ENCODE measurements around the gene ZNF195.
"Not testable (repeated sequence)": the region's sequence is repeated elsewhere in the genome, so short reads cannot be mapped to it uniquely, and the experiment has no call there.

ZNF195 gene

DNA sequence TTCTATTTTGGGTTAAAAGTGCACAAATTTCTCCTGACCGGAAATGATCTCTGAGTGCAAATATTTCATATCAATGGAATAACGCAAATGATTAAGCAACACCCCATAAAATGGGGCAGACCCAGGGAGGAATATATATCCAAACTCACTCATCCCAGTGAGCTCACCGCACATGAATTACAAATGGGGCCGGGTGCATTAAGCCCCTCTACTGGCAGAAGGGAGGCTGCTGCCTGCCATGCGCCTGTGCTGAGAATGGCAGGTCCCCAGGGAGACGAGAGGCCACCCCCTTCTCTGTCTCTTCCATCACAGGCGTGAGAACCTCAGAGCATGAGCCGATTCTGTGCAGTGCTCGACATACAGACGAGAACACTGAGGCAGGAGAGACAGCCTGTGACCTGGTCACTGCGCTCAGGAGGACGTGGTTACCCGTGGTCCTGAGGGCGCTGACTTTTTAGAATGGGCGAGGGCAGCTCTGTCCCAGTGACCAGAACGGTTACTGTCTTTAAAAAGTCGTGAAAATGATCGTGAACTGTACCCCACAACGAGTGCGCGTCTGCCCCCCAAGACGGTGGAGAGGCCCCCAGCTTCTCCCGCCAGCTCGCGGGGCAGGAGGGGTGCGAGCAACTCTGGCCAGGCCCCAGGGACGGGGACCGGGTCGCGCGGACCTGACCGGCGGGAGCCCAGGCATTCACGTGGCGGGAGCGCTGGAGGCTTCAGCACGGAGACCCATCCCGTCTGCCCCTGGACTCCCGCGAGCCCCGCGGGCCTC, 42.8 kb upstream of the ZNF195 start:
- H3K9me3 ChIP-seq (ENCODE audit: control extremely low read depth in 1 of 5, control insufficient read depth in 4 of 5, insufficient read depth in 2 of 5, low read depth in 1 of 5, low read length in 4 of 5); H3K36me3 ChIP-seq (ENCODE audit: control insufficient read depth in 4 of 4, insufficient read depth in 4 of 4, low read length in 3 of 4); POLR2A ChIA-PET; H3K27ac ChIP-seq (ENCODE audit: insufficient read depth in 1 of 2, low read depth in 1 of 2, low read length in 2 of 2, poor library complexity in 1 of 2, severe bottlenecking in 2 of 2); CTCF ChIA-PET; H3K27me3 ChIP-seq (replicated peaks in 2 of 5; ENCODE audit: control insufficient read depth in 4 of 5, insufficient read depth in 5 of 5, low read length in 4 of 5): not testable (repeated sequence)
- WGBS (ENCODE audit: insufficient coverage) = 2% methylated on average over 25 of the region's 42 CpGs
- peak in 2 of 3 donors; percentile 39 to 49 for DNase-seq
- Histone ChIP-seq H3K4me3 (ENCODE audit: control insufficient read depth in 1 of 7, extremely low read depth in 1 of 7, insufficient read depth in 4 of 7, low read depth in 2 of 7, low read length in 6 of 7) (peak overlapping the region; percentile 19 to 84 (median 64)), H3K4me1 (ENCODE audit: control extremely low read depth in 1 of 4, control insufficient read depth in 4 of 4, insufficient read depth in 4 of 4, low read length in 3 of 4) (peaks cover 0 to 12% (median 6%) of the 10 kb centered on the region in 4 experiments)

DNA sequence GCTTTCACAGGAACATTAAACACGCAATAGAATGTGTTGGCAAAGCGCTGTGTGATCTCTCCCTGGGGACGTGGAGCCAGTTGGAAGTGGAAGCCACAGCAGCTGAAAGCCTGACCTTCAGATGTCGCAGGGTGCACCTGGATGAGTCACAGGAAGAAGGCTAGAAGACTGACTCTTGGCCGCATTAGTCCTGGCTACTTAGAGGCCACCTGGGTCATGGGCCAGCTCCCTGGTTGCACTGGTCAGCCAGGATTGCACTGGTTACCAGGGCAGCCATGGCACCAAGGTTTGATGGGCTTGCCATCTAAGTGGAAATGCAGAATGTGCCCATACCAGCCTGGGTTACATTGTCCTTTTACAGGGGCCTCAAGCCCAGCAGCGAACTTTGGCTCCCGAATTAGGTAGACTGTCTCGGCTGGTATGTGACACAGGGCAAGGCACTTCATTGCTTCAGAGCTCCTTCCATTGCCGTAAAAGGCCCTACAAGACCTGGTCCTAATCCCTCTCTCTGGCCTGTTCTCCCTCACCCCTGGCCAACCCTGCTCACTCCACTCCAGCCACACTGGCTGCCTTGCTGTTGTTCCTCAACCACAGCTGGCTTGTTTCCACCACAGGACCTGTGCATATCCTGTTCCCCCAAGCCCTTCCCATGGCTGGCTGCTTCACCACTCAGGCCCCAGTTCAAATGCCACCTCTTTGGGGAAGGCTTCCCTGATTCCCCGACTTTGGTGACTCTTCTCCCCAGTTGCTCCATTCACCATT, 41.5 kb upstream of the ZNF195 start:
- H3K36me3 ChIP-seq (ENCODE audit: control insufficient read depth in 4 of 4, insufficient read depth in 4 of 4, low read length in 3 of 4); H3K4me3 ChIP-seq (ENCODE audit: control insufficient read depth in 1 of 7, extremely low read depth in 1 of 7, insufficient read depth in 4 of 7, low read depth in 2 of 7, low read length in 6 of 7); H3K9me3 ChIP-seq (ENCODE audit: control extremely low read depth in 1 of 5, control insufficient read depth in 4 of 5, insufficient read depth in 2 of 5, low read depth in 1 of 5, low read length in 4 of 5); DNase-seq; H3K27me3 ChIP-seq (replicated peaks in 2 of 5; ENCODE audit: control insufficient read depth in 4 of 5, insufficient read depth in 5 of 5, low read length in 4 of 5); POLR2A ChIA-PET; H3K27ac ChIP-seq (ENCODE audit: insufficient read depth in 1 of 2, low read depth in 1 of 2, low read length in 2 of 2, poor library complexity in 1 of 2, severe bottlenecking in 2 of 2): not testable (repeated sequence)
- 96% methylated on average over 6 of the region's 10 CpGs for WGBS (ENCODE audit: insufficient coverage)
- CTCF ChIA-PET = interaction anchor here (0.6 to 2.8 kb wide), 2 partner anchors 75 to 80 kb away, joined by 3 to 17 read pairs; no protein-coding TSS in a partner anchor
- peaks cover 0 to 12% (median 6%) of the 10 kb centered on the region in 4 experiments for H3K4me1 ChIP-seq (ENCODE audit: control extremely low read depth in 1 of 4, control insufficient read depth in 4 of 4, insufficient read depth in 4 of 4, low read length in 3 of 4)

DNA sequence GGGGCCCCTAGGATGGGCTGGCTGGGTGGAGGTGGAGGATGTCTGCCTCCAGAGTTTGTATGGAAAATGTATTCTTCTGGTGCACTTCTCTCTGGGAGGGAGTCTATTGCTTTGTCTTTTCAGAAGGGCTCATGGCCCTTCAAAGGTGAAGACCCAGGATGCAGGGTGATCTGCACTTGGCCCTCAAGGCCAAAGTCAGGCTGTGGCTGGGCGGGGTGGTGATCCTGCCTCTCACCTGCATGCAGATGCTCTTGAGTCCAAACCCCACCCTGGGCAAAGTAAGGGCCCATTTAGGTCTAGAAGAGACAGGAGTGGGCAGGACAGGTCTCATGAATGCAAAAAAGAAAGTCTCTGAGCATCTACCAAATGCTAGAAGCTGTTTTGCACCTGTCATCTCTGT, 40.5 kb upstream of the ZNF195 start:
- 83% methylated on average over 1 of the region's 1 CpG for WGBS (ENCODE audit: insufficient coverage)
- DNase-seq; H3K36me3 ChIP-seq (ENCODE audit: control insufficient read depth in 4 of 4, insufficient read depth in 4 of 4, low read length in 3 of 4); H3K27me3 ChIP-seq (replicated peaks in 2 of 5; ENCODE audit: control insufficient read depth in 4 of 5, insufficient read depth in 5 of 5, low read length in 4 of 5); H3K9me3 ChIP-seq (ENCODE audit: control extremely low read depth in 1 of 5, control insufficient read depth in 4 of 5, insufficient read depth in 2 of 5, low read depth in 1 of 5, low read length in 4 of 5); POLR2A ChIA-PET; H3K4me3 ChIP-seq (ENCODE audit: control insufficient read depth in 1 of 7, extremely low read depth in 1 of 7, insufficient read depth in 4 of 7, low read depth in 2 of 7, low read length in 6 of 7); H3K27ac ChIP-seq (ENCODE audit: insufficient read depth in 1 of 2, low read depth in 1 of 2, low read length in 2 of 2, poor library complexity in 1 of 2, severe bottlenecking in 2 of 2): not testable (repeated sequence)
- H3K4me1 ChIP-seq (ENCODE audit: control extremely low read depth in 1 of 4, control insufficient read depth in 4 of 4, insufficient read depth in 4 of 4, low read length in 3 of 4) = peaks cover 0 to 12% (median 6%) of the 10 kb centered on the region in 4 experiments
- CTCF ChIA-PET = interaction anchor here (2.8 kb wide), 1 partner anchor 79 kb away, joined by 17 read pairs; no protein-coding TSS in a partner anchor

DNA sequence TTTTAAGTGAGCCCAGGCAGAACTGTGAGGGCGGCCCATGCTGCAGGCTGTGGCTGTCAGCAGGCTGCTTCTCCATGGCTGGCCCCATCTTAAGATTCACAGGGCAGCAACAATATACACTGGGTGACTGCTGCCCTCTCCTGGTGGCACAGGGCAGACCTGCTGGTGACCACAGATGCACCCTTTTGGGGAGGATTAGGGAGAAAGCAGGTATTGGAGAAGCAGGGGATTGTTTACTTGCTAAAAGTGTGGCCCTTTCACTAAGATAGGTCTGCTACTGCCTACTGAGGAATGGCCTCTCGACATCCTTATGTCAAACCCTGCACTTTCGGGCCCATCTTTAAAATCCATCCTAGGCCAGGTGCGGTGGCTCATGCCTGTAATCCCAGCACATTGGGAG, 38.1 kb upstream of the ZNF195 start:
- H3K27ac ChIP-seq (ENCODE audit: insufficient read depth in 1 of 2, low read depth in 1 of 2, low read length in 2 of 2, poor library complexity in 1 of 2, severe bottlenecking in 2 of 2); H3K36me3 ChIP-seq (ENCODE audit: control insufficient read depth in 4 of 4, insufficient read depth in 4 of 4, low read length in 3 of 4); POLR2A ChIA-PET; H3K27me3 ChIP-seq (replicated peaks in 2 of 5; ENCODE audit: control insufficient read depth in 4 of 5, insufficient read depth in 5 of 5, low read length in 4 of 5); H3K4me3 ChIP-seq (ENCODE audit: control insufficient read depth in 1 of 7, extremely low read depth in 1 of 7, insufficient read depth in 4 of 7, low read depth in 2 of 7, low read length in 6 of 7); H3K4me1 ChIP-seq (ENCODE audit: control extremely low read depth in 1 of 4, control insufficient read depth in 4 of 4, insufficient read depth in 4 of 4, low read length in 3 of 4); H3K9me3 ChIP-seq (ENCODE audit: control extremely low read depth in 1 of 5, control insufficient read depth in 4 of 5, insufficient read depth in 2 of 5, low read depth in 1 of 5, low read length in 4 of 5): not testable (repeated sequence)
- 20% methylated on average over 1 of the region's 4 CpGs for WGBS (ENCODE audit: insufficient coverage)
- CTCF ChIA-PET = interaction anchor here (0.8 to 1.0 kb wide), 2 partner anchors 9 to 76 kb away, joined by 3 to 8 read pairs; no protein-coding TSS in a partner anchor
- DNase-seq = peak; percentile 58 to 73 (median 65)

DNA sequence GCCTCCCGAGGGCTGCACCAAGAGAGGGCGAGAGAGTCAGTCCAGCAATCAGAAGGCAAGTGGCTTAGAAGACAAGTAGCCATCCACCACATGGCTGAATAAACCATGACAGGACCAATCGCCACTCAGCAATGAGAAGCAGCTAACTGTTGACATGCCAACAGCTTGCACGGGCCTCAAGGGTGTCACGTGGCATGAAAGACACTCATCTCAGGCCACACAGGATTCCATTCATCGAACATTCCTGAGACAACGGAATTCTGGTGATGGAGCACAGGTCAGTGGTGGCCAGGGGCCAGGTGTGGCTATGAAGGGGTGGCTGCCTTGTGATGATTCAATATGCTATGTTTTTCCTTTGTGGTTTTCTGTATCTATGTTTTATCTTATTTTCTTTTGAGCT, 36.4 kb upstream of the ZNF195 start:
- DNase-seq; H3K9me3 ChIP-seq (ENCODE audit: control extremely low read depth in 1 of 5, control insufficient read depth in 4 of 5, insufficient read depth in 2 of 5, low read depth in 1 of 5, low read length in 4 of 5); POLR2A ChIA-PET; H3K27ac ChIP-seq (ENCODE audit: insufficient read depth in 1 of 2, low read depth in 1 of 2, low read length in 2 of 2, poor library complexity in 1 of 2, severe bottlenecking in 2 of 2); H3K36me3 ChIP-seq (ENCODE audit: control insufficient read depth in 4 of 4, insufficient read depth in 4 of 4, low read length in 3 of 4); H3K4me1 ChIP-seq (ENCODE audit: control extremely low read depth in 1 of 4, control insufficient read depth in 4 of 4, insufficient read depth in 4 of 4, low read length in 3 of 4); H3K27me3 ChIP-seq (replicated peaks in 2 of 5; ENCODE audit: control insufficient read depth in 4 of 5, insufficient read depth in 5 of 5, low read length in 4 of 5); H3K4me3 ChIP-seq (ENCODE audit: control insufficient read depth in 1 of 7, extremely low read depth in 1 of 7, insufficient read depth in 4 of 7, low read depth in 2 of 7, low read length in 6 of 7): not testable (repeated sequence)
- WGBS (ENCODE audit: insufficient coverage) = 100% methylated on average over 1 of the region's 7 CpGs
- CTCF ChIA-PET = interaction anchor here (1.1 to 1.2 kb wide), 2 partner anchors 14 to 73 kb away, joined by 3 to 4 read pairs; no protein-coding TSS in a partner anchor

DNA sequence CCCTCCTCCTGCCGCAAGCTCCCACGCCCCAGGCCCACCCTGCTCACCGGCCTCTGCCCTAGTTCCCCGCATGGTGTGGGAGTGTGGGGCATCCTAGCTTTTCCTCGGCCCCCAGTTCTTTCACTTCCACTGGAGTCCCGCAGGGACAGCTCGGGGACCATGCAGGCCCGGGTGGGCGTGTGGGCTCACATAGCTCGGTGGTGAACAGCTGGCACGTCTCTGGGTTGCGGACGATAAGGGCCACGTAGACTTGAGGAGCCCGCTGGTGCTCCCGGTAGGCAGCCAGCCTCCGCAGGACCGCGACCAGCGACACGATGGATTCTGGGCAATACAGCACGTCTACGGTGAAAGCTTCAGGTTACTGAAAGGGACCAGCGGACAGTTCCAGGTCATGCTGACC, 34.7 kb upstream of the ZNF195 start:
- POLR2A ChIA-PET, CTCF ChIA-PET: not testable (repeated sequence)

DNA sequence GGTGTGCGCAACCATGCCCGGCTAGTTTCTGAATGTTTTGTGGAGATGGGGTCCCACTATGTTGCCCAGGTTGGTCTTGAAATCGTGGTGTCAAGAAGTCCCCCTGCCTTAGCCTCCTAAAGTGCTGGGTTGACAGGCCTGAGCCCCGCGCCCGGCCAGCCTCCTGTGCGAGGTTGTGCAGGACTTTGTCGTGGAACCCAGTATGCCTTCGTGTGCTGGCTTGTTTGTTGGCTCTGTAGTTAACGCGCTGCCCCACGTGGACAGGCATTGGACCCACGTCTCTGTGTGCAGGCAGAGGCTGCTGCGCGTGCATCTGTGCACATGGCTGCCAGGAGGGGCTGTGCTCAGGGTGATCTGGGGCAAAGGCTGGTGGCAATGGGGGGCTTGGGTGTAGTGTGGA, 33.9 kb upstream of the ZNF195 start:
- no peaks in the 10 kb centered on the region for H3K9me3 ChIP-seq (ENCODE audit: control extremely low read depth in 1 of 5, control insufficient read depth in 4 of 5, insufficient read depth in 2 of 5, low read depth in 1 of 5, low read length in 4 of 5)
- CTCF ChIA-PET = interaction anchor here (1.0 kb wide), 1 partner anchor 73 kb away, joined by 5 read pairs; no protein-coding TSS in a partner anchor
- H3K4me3 ChIP-seq (ENCODE audit: control insufficient read depth in 1 of 7, extremely low read depth in 1 of 7, insufficient read depth in 4 of 7, low read depth in 2 of 7, low read length in 6 of 7) = no peak overlapping the region
- no peaks in the 10 kb centered on the region for H3K4me1 ChIP-seq (ENCODE audit: control extremely low read depth in 1 of 4, control insufficient read depth in 4 of 4, insufficient read depth in 4 of 4, low read length in 3 of 4)
- no peak overlapping the region for H3K27ac ChIP-seq (ENCODE audit: insufficient read depth in 1 of 2, low read depth in 1 of 2, low read length in 2 of 2, poor library complexity in 1 of 2, severe bottlenecking in 2 of 2)
- H3K27me3 ChIP-seq (replicated peaks in 2 of 5; ENCODE audit: control insufficient read depth in 4 of 5, insufficient read depth in 5 of 5, low read length in 4 of 5) = no peaks in the 10 kb centered on the region
- over 99% methylated on average over 12 of the region's 15 CpGs for WGBS (ENCODE audit: insufficient coverage)
- POLR2A ChIA-PET = no interaction called here
- H3K36me3 ChIP-seq (ENCODE audit: control insufficient read depth in 4 of 4, insufficient read depth in 4 of 4, low read length in 3 of 4) = no peaks in the 10 kb centered on the region
- DNase-seq = no peak

More for the DNA sequence above, 34.7 kb upstream of the ZNF195 start:
- not testable (repeated sequence) for H3K4me3 ChIP-seq (ENCODE audit: control insufficient read depth in 1 of 7, extremely low read depth in 1 of 7, insufficient read depth in 4 of 7, low read depth in 2 of 7, low read length in 6 of 7); H3K27ac ChIP-seq (ENCODE audit: insufficient read depth in 1 of 2, low read depth in 1 of 2, low read length in 2 of 2, poor library complexity in 1 of 2, severe bottlenecking in 2 of 2); H3K27me3 ChIP-seq (replicated peaks in 2 of 5; ENCODE audit: control insufficient read depth in 4 of 5, insufficient read depth in 5 of 5, low read length in 4 of 5); H3K9me3 ChIP-seq (ENCODE audit: control extremely low read depth in 1 of 5, control insufficient read depth in 4 of 5, insufficient read depth in 2 of 5, low read depth in 1 of 5, low read length in 4 of 5); DNase-seq; H3K4me1 ChIP-seq (ENCODE audit: control extremely low read depth in 1 of 4, control insufficient read depth in 4 of 4, insufficient read depth in 4 of 4, low read length in 3 of 4); H3K36me3 ChIP-seq (ENCODE audit: control insufficient read depth in 4 of 4, insufficient read depth in 4 of 4, low read length in 3 of 4)
- 95% methylated on average over 19 of the region's 24 CpGs for WGBS (ENCODE audit: insufficient coverage)

All from common myeloid progenitor, CD34-positive (primary cell).